ENCODE data around the gene FAM13C. TPM values are rescaled to one million over a fixed set of nuclear protein-coding genes. Genes with fewer than 3 reads are reported as not detected.

The FAM13C gene
- total RNA-seq, 4 donors from 2014 or later, result 6.0 to 125 (median 17.6) TPM

DNA sequence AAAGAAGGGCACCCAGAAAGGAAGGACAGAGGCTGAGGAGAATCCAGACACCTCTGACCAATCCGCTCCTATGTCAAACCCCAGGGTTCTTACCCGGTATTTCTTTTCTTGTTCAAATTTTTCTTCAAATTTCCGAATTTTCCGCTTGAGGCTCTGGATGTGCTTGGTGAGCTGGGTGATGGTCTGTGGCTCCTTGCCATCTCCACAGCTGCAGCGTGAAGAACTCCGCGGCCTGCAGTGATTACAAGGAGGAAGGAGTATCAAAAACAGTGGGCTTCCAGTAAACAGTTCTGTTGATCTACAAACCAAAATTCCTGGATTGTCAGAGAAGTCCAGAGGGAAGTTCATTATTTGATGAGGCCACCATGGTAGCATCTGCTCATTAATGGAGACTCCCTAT lies 93.9 kb downstream of the FAM13C start:
- Histone ChIP-seq H3K4me1 (peaks cover 7 to 30% of the 10 kb centered on the region in 2 donors), H3K36me3 (peaks cover 0 to 33% of the 10 kb centered on the region in 2 donors), H3K9me3 (no peaks in the 10 kb centered on the region), H3K27me3 (no peaks in the 10 kb centered on the region), H3K27ac (no peak overlapping the region), H3K4me3 (no peak overlapping the region)
- ATAC-seq (peak in 1 of 2 donors; percentile 20), DNase-seq (no peak)
- intact Hi-C loops (cut with DNase I; ENCODE audit: low total_unique reads) (no loop called here), in situ Hi-C loops (cut with MboI; ENCODE audit: low sequenced_read_pairs in 4 of 4) (no loop called here)
- TF ChIP-seq POLR2A (IDR thresholded peaks at IDR 0.05), result no peak
- TF ChIP-seq, protein P1, sequence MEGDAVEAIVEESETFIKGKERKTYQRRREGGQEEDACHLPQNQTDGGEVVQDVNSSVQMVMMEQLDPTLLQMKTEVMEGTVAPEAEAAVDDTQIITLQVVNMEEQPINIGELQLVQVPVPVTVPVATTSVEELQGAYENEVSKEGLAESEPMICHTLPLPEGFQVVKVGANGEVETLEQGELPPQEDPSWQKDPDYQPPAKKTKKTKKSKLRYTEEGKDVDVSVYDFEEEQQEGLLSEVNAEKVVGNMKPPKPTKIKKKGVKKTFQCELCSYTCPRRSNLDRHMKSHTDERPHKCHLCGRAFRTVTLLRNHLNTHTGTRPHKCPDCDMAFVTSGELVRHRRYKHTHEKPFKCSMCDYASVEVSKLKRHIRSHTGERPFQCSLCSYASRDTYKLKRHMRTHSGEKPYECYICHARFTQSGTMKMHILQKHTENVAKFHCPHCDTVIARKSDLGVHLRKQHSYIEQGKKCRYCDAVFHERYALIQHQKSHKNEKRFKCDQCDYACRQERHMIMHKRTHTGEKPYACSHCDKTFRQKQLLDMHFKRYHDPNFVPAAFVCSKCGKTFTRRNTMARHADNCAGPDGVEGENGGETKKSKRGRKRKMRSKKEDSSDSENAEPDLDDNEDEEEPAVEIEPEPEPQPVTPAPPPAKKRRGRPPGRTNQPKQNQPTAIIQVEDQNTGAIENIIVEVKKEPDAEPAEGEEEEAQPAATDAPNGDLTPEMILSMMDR (IDR thresholded peaks at IDR 0.05 in 4 of 5, conservative IDR thresholded peaks at IDR 0.05 in 1 of 5), result no peak

DNA sequence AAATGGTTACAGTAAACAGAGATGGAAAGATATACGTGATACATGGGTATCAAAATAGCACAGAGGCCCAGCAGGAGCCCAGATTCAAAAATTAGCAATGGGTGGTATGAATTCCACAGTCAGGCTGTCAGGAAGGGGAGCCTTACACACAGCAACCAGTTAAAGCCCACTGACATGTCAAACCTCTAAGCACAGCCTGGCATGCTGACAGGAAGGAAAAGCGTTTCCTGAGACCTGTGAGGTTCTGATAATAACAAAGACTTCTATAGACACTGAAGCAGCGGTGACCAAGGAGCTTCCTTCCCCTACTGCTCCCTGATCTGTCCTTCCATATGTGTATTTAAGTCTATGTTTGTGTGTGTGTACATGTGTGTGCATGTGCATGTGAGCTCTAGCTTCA lies 96.0 kb downstream of the FAM13C start:
- Histone ChIP-seq H3K4me3 (no peak overlapping the region), H3K27me3 (no peaks in the 10 kb centered on the region), H3K36me3 (peaks cover 0 to 38% of the 10 kb centered on the region in 2 donors), H3K27ac (peak overlapping the region in 1 of 4 donors; percentile 38), H3K9me3 (no peaks in the 10 kb centered on the region), H3K4me1 (peaks cover 0 to 23% of the 10 kb centered on the region in 2 donors)
- ATAC-seq (no peak), DNase-seq (no peak)
- in situ Hi-C loops (cut with MboI; ENCODE audit: low sequenced_read_pairs in 4 of 4), result no loop called here
- TF ChIP-seq POLR2A (IDR thresholded peaks at IDR 0.05), result no peak
- TF ChIP-seq, protein P1 (IDR thresholded peaks at IDR 0.05 in 4 of 5, conservative IDR thresholded peaks at IDR 0.05 in 1 of 5), result no peak
- intact Hi-C loops (cut with DNase I; ENCODE audit: low total_unique reads), result no loop called here

DNA sequence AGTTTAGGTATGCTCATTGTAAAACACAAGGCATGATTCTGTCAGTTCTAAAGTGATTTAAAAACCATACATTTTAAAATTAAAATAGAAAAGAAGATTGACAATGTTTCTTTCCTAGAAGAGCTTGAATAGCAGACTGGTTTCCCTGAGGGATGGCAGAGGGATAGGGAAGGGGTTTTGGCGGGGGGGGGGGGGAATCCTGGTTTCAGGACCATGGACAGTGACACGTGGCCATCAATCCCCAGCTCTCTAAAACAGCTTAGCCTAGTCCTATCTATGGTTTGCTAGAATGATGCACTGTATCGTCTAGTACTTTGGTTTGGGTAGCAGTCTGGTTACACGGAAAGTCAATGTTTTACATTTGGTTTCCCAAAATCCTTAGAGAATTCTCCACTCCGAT lies 97.2 kb downstream of the FAM13C start:
- Histone ChIP-seq H3K27ac (no peak overlapping the region), H3K4me3 (no peak overlapping the region), H3K4me1 (peaks cover 0 to 23% of the 10 kb centered on the region in 2 donors), H3K27me3 (no peaks in the 10 kb centered on the region), H3K9me3 (no peaks in the 10 kb centered on the region), H3K36me3 (peaks cover 0 to 38% of the 10 kb centered on the region in 2 donors)
- no peak for ATAC-seq
- TF ChIP-seq, protein P1 (IDR thresholded peaks at IDR 0.05 in 4 of 5, conservative IDR thresholded peaks at IDR 0.05 in 1 of 5), result no peak
- TF ChIP-seq POLR2A (IDR thresholded peaks at IDR 0.05), result no peak
- intact Hi-C loops (cut with DNase I; ENCODE audit: low total_unique reads) (no loop called here), in situ Hi-C loops (cut with MboI; ENCODE audit: low sequenced_read_pairs in 4 of 4) (no loop called here)
- DNase-seq, result no peak

DNA sequence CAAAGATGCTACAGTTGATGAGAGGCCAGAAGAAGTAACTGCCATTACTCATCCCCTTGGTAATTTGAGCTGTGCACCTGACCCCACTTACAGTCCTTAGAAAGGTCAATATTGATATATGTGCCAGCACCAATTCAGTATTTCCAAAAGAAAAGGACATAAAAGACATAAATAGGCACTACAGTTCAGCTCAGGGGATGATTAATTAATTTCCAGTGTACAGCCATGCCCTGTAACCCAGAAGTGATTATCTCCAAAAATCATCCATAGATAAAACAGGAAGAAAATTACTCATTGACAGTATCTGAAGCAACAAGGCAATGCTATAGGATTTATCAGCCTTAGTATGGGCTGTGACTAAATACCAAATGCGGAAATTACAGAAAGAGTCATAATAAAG lies 103.5 kb downstream of the FAM13C start:
- no peak for ATAC-seq
- no peaks in the 10 kb centered on the region for H3K27me3 ChIP-seq
- intact Hi-C loops (cut with DNase I; ENCODE audit: low total_unique reads) (no loop called here), in situ Hi-C loops (cut with MboI; ENCODE audit: low sequenced_read_pairs in 4 of 4) (no loop called here)
- no peak overlapping the region for H3K4me3 ChIP-seq
- no peaks in the 10 kb centered on the region for H3K9me3 ChIP-seq
- H3K36me3 ChIP-seq, result peaks cover 0 to 19% of the 10 kb centered on the region in 2 donors
- peaks cover 0 to 16% of the 10 kb centered on the region in 2 donors for H3K4me1 ChIP-seq
- no peak for DNase-seq
- no peak overlapping the region for H3K27ac ChIP-seq
- TF ChIP-seq, protein P1 (IDR thresholded peaks at IDR 0.05 in 4 of 5, conservative IDR thresholded peaks at IDR 0.05 in 1 of 5), result no peak
- no peak for TF ChIP-seq POLR2A (IDR thresholded peaks at IDR 0.05)

DNA sequence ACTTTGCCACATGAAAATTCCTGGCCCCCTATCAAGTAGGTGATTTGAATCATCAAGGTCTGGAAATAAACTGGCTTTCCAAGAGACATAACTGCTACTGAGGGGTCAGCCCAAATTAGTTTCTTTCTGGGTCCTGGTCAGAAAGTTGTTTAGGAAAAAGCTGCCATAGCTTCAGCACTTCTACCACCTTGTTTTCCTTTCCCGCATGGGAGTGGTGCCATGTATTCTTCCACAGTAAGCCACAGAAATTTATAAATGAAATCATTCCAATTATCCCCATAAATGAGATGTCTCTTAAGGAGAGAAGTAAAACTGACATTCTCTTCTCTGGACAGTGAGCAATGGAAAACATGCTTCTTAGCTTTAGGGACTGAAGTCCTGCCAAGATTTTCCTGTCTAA lies 105.1 kb downstream of the FAM13C start:
- ATAC-seq, result peak in 1 of 2 donors; percentile 48
- Histone ChIP-seq H3K4me1 (peaks cover 0 to 16% of the 10 kb centered on the region in 2 donors), H3K27me3 (no peaks in the 10 kb centered on the region), H3K36me3 (peaks cover 0 to 26% of the 10 kb centered on the region in 2 donors), H3K4me3 (no peak overlapping the region), H3K27ac (peak overlapping the region in 1 of 4 donors; percentile 47), H3K9me3 (no peaks in the 10 kb centered on the region)
- in situ Hi-C loops (cut with MboI; ENCODE audit: low sequenced_read_pairs in 4 of 4) (no loop called here), intact Hi-C loops (cut with DNase I; ENCODE audit: low total_unique reads) (no loop called here)
- TF ChIP-seq, protein P1 (IDR thresholded peaks at IDR 0.05 in 4 of 5, conservative IDR thresholded peaks at IDR 0.05 in 1 of 5), result no peak
- no peak for TF ChIP-seq POLR2A (IDR thresholded peaks at IDR 0.05)
- DNase-seq, result no peak
